ENCODE results near the gene POC1B. TPM values are rescaled to one million over a fixed set of nuclear protein-coding genes. Genes with fewer than 3 reads are reported as not detected.

Gene POC1B
- polyA plus RNA-seq, 1 donor (not counting 4 experiments of a cell fraction or from before 2014, with no cell fraction given) = 16.4 TPM

DNA sequence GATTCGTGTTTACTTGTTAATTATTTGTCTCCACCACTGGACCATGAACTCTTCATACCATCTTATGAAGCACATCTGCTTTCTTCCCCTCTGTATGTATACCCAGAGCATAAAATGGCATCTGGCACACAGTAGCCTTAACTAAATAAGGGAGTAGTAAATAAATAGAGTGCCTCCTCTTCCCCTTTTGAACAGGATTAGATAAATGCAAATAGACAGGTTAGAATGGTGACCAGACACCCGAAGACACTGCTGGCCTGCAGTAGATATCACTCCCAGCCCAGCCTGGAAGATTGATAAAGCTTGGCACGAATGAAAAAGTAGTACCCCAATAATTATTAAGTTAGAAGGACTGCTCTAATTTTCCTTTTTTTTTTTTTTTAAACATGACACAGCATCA, 8.1 kb downstream of the POC1B start:
- H3K4me2 ChIP-seq (ENCODE audit: control insufficient read depth, extremely low read depth, insufficient read depth, low read depth, low read length) = no peak overlapping the region
- H3K4me1 ChIP-seq (ENCODE audit: control insufficient read depth, extremely low read depth, insufficient read depth, low read length) = no peaks in the 10 kb centered on the region
- dilution Hi-C loops (cut with MboI; ENCODE audit: extremely low pct_ligation_motif_present, low sequenced_read_pairs) = no loop called here
- H3K4me3 ChIP-seq (ENCODE audit: control insufficient read depth in 2 of 3, extremely low read depth in 1 of 3, insufficient read depth in 2 of 3, low read depth in 1 of 3, low read length in 3 of 3) = no peak overlapping the region
- no peak for FAIRE-seq
- H3K9me1 ChIP-seq (ENCODE audit: control insufficient read depth, extremely low read depth, insufficient read depth, low read length) = no peaks in the 10 kb centered on the region
- no peaks in the 10 kb centered on the region for H3K36me3 ChIP-seq (ENCODE audit: control insufficient read depth in 2 of 2, extremely low read depth in 1 of 2, insufficient read depth in 2 of 2, low read length in 2 of 2)
- no peak overlapping the region for H2AFZ ChIP-seq (ENCODE audit: control insufficient read depth, low read length)
- H3K79me2 ChIP-seq (ENCODE audit: control insufficient read depth, insufficient read depth, low read length) = peaks cover 21% of the 10 kb centered on the region
- no peaks in the 10 kb centered on the region for H3K27me3 ChIP-seq (ENCODE audit: control insufficient read depth, extremely low read depth, insufficient read depth, low read length)
- no peak overlapping the region for H3K27ac ChIP-seq (ENCODE audit: control insufficient read depth, insufficient read depth, low read length)
- peaks cover 4% of the 10 kb centered on the region for H4K20me1 ChIP-seq (ENCODE audit: control insufficient read depth, extremely low read depth, insufficient read depth, low read length)
- no peak overlapping the region for H3K9ac ChIP-seq (ENCODE audit: control insufficient read depth, extremely low read depth, insufficient read depth, low read length)
- TF ChIP-seq, protein P1, sequence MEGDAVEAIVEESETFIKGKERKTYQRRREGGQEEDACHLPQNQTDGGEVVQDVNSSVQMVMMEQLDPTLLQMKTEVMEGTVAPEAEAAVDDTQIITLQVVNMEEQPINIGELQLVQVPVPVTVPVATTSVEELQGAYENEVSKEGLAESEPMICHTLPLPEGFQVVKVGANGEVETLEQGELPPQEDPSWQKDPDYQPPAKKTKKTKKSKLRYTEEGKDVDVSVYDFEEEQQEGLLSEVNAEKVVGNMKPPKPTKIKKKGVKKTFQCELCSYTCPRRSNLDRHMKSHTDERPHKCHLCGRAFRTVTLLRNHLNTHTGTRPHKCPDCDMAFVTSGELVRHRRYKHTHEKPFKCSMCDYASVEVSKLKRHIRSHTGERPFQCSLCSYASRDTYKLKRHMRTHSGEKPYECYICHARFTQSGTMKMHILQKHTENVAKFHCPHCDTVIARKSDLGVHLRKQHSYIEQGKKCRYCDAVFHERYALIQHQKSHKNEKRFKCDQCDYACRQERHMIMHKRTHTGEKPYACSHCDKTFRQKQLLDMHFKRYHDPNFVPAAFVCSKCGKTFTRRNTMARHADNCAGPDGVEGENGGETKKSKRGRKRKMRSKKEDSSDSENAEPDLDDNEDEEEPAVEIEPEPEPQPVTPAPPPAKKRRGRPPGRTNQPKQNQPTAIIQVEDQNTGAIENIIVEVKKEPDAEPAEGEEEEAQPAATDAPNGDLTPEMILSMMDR (optimal IDR thresholded peaks at IDR 0.05 in 1 of 3, IDR thresholded peaks at IDR 0.05 in 1 of 3, conservative IDR thresholded peaks at IDR 0.05 in 1 of 3; ENCODE audit: extremely low read depth in 1 of 3, insufficient read depth in 2 of 3, low read length in 3 of 3) = no peak
- no peak for DNase-seq (ENCODE audit: low read depth, low spot score)
- no peaks in the 10 kb centered on the region for H3K9me3 ChIP-seq (ENCODE audit: control insufficient read depth, low read depth, low read length)

DNA sequence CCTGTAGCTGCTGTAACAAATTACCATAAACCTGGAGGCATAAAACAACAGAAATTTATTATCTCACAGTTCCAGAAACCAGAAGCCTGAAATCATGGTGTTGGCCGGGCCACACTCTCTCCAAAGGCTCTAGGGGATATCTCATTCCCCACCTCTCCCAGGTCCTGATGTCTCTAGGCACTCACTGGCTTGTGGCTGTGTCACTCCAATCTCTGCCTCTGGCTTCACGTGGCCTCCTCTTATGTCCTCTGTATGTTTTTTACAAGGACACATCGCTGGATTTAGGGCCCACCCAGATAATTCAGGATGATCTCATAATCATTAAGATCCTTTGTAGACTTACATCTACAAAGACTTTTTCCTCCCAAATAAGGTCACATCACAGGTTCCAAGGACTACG, 9.2 kb downstream of the POC1B start:
- Histone ChIP-seq H4K20me1 (ENCODE audit: control insufficient read depth, extremely low read depth, insufficient read depth, low read length) (peaks cover 4% of the 10 kb centered on the region), H3K4me3 (ENCODE audit: control insufficient read depth in 2 of 3, extremely low read depth in 1 of 3, insufficient read depth in 2 of 3, low read depth in 1 of 3, low read length in 3 of 3) (no peak overlapping the region)

More for the DNA sequence above, 9.2 kb downstream of the POC1B start:
- Histone ChIP-seq H3K27me3 (ENCODE audit: control insufficient read depth, extremely low read depth, insufficient read depth, low read length) (no peaks in the 10 kb centered on the region), H3K9me3 (ENCODE audit: control insufficient read depth, low read depth, low read length) (no peaks in the 10 kb centered on the region), H3K36me3 (ENCODE audit: control insufficient read depth in 2 of 2, extremely low read depth in 1 of 2, insufficient read depth in 2 of 2, low read length in 2 of 2) (no peaks in the 10 kb centered on the region), H3K4me2 (ENCODE audit: control insufficient read depth, extremely low read depth, insufficient read depth, low read depth, low read length) (no peak overlapping the region), H3K79me2 (ENCODE audit: control insufficient read depth, insufficient read depth, low read length) (peaks cover 14% of the 10 kb centered on the region), H2AFZ (ENCODE audit: control insufficient read depth, low read length) (no peak overlapping the region), H3K9me1 (ENCODE audit: control insufficient read depth, extremely low read depth, insufficient read depth, low read length) (no peaks in the 10 kb centered on the region), H3K27ac (ENCODE audit: control insufficient read depth, insufficient read depth, low read length) (no peak overlapping the region), H3K9ac (ENCODE audit: control insufficient read depth, extremely low read depth, insufficient read depth, low read length) (no peak overlapping the region), H3K4me1 (ENCODE audit: control insufficient read depth, extremely low read depth, insufficient read depth, low read length) (no peaks in the 10 kb centered on the region)
- TF ChIP-seq, protein P1 (optimal IDR thresholded peaks at IDR 0.05 in 1 of 3, IDR thresholded peaks at IDR 0.05 in 1 of 3, conservative IDR thresholded peaks at IDR 0.05 in 1 of 3; ENCODE audit: extremely low read depth in 1 of 3, insufficient read depth in 2 of 3, low read length in 3 of 3) = no peak
- no peak for TF ChIP-seq EZH2 (IDR thresholded peaks at IDR 0.05; ENCODE audit: low read length)
- dilution Hi-C loops (cut with MboI; ENCODE audit: extremely low pct_ligation_motif_present, low sequenced_read_pairs) = no loop called here
- DNase-seq (ENCODE audit: low read depth, low spot score) (no peak), FAIRE-seq (no peak)

Data from keratinocyte (primary cell).